ENCODE measurements around the gene GPX4.

The GPX4 gene

DNA sequence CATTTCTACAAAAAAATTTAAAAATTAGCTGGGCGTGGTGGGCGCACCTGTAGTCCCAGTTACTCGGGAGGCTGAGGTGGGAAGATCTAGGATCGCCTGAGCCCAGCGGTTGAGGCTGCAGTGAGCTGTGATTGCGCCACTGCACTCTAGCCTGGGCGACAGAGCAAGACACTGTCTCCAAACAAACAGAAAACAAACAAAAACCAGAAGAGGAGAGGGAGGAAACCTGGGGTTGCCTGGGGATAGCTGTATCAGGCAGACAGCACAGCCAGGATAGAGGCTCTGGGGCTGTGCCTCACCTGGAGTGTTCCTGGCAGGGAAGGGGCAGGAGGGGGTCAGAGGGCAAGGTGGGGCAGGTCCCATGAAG, 6.0 kb upstream of the GPX4 start:
- ATAC-seq (ENCODE audit: insufficient read depth, low read depth) (no peak), DNase-seq (no peak)
- peaks cover 27% of the 10 kb centered on the region for H3K79me2 ChIP-seq (ENCODE audit: insufficient read depth, low read length)
- H3K9ac ChIP-seq (ENCODE audit: low read depth, low read length), result no peak overlapping the region
- TF ChIP-seq EZH2 (IDR thresholded peaks at IDR 0.05; ENCODE audit: borderline replicate concordance, low read depth, low read length, severe bottlenecking), result no peak
- TF ChIP-seq, protein P1, sequence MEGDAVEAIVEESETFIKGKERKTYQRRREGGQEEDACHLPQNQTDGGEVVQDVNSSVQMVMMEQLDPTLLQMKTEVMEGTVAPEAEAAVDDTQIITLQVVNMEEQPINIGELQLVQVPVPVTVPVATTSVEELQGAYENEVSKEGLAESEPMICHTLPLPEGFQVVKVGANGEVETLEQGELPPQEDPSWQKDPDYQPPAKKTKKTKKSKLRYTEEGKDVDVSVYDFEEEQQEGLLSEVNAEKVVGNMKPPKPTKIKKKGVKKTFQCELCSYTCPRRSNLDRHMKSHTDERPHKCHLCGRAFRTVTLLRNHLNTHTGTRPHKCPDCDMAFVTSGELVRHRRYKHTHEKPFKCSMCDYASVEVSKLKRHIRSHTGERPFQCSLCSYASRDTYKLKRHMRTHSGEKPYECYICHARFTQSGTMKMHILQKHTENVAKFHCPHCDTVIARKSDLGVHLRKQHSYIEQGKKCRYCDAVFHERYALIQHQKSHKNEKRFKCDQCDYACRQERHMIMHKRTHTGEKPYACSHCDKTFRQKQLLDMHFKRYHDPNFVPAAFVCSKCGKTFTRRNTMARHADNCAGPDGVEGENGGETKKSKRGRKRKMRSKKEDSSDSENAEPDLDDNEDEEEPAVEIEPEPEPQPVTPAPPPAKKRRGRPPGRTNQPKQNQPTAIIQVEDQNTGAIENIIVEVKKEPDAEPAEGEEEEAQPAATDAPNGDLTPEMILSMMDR (IDR thresholded peaks at IDR 0.05; ENCODE audit: borderline replicate concordance, extremely low read depth, low read length, poor library complexity, severe bottlenecking), result no peak
- no peak overlapping the region for H3K4me2 ChIP-seq (ENCODE audit: insufficient read depth, low read length)
- peaks cover 42% of the 10 kb centered on the region for H3K4me1 ChIP-seq (ENCODE audit: insufficient read depth, low read length)
- no peak overlapping the region for H3K27ac ChIP-seq (ENCODE audit: low read length)
- peaks cover 12% of the 10 kb centered on the region for H3K36me3 ChIP-seq (ENCODE audit: insufficient read depth, low read length)
- H3K27me3 ChIP-seq (ENCODE audit: insufficient read depth, low read length, poor library complexity), result no peaks in the 10 kb centered on the region
- no peak overlapping the region for H3K4me3 ChIP-seq (ENCODE audit: low read depth in 1 of 2, low read length in 2 of 2)
- H3K9me3 ChIP-seq (ENCODE audit: insufficient read depth, low read length, severe bottlenecking), result no peaks in the 10 kb centered on the region
- H4K20me1 ChIP-seq (ENCODE audit: insufficient read depth, low read length), result peaks cover 20% of the 10 kb centered on the region
- no peak overlapping the region for H2AFZ ChIP-seq (ENCODE audit: low read depth, low read length)

DNA sequence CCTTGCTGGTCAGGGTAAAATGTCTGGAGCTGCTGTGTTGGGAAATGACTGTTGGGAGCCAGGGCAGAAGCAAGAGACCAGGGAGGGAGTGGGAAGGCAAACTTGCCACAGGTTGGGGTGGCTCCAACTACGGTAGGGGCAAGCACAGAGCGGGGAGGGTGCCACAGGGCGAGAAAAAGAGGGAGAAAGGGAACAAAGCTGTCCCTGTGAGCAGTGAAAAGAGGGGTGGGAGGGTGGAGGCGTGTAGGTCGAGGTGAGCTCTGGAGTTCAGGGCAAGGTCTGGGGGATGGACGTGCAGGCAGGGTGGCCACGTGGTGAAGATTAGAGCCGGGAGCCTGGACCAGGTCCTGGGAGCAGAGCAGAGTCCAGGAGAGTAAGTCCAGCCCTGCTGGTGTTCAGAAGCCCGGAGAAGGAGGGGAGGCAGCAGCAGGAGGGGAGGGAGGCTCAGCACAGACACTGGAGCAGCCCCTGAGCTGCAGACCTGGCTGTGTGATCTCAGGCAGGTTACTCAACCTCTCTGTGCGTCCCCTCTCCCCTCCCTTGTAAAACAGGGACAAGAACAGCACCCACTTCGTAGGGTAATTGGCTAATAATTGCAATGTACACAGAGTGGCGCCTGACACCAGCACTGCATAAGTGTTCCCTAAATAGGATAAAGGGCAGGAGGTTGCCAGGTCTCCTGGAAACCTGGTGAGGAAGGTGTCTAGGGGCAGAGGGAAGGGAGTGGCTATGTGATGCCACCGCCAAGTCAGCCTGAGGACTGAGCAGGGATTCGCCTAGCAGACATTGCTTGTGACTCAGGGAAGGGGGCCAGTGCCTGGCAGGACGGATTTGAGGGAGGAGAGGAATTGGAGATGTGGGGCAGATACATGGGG, 5.4 kb upstream of the GPX4 start:
- Histone ChIP-seq H4K20me1 (ENCODE audit: insufficient read depth, low read length) (peaks cover 15% of the 10 kb centered on the region), H3K9ac (ENCODE audit: low read depth, low read length) (no peak overlapping the region), H3K4me2 (ENCODE audit: insufficient read depth, low read length) (no peak overlapping the region), H3K9me3 (ENCODE audit: insufficient read depth, low read length, severe bottlenecking) (no peaks in the 10 kb centered on the region), H2AFZ (ENCODE audit: low read depth, low read length) (no peak overlapping the region), H3K27me3 (ENCODE audit: insufficient read depth, low read length, poor library complexity) (no peaks in the 10 kb centered on the region), H3K36me3 (ENCODE audit: insufficient read depth, low read length) (peaks cover 6% of the 10 kb centered on the region), H3K27ac (ENCODE audit: low read length) (no peak overlapping the region), H3K79me2 (ENCODE audit: insufficient read depth, low read length) (peaks cover 21% of the 10 kb centered on the region), H3K4me3 (ENCODE audit: low read depth in 1 of 2, low read length in 2 of 2) (no peak overlapping the region), H3K4me1 (ENCODE audit: insufficient read depth, low read length) (peaks cover 43% of the 10 kb centered on the region)
- ATAC-seq (ENCODE audit: insufficient read depth, low read depth) (no peak), DNase-seq (no peak)
- TF ChIP-seq EZH2 (IDR thresholded peaks at IDR 0.05; ENCODE audit: borderline replicate concordance, low read depth, low read length, severe bottlenecking), result no peak
- TF ChIP-seq, protein P1 (IDR thresholded peaks at IDR 0.05; ENCODE audit: borderline replicate concordance, extremely low read depth, low read length, poor library complexity, severe bottlenecking), result no peak

DNA sequence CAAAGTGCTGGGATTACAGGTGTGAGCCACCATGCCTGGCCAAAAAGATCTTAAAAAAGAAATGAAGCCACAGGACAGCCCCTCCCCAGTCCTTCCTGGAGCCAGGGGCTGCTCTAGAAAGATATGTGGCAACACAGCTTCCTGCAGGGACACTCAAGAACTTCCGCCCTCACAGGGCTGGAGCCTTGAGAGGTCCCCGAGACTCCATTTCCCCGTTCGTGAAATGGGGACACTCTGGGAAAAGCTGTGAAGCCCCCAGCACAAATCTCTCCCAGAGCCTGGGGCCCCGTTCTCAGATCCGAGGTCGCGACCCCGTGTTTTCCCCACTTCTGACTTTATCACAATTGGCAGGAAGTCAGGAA, 2.5 kb upstream of the GPX4 start:
- H3K79me2 ChIP-seq (ENCODE audit: insufficient read depth, low read length), result peaks cover 25% of the 10 kb centered on the region
- H3K27me3 ChIP-seq (ENCODE audit: insufficient read depth, low read length, poor library complexity), result no peaks in the 10 kb centered on the region
- H3K27ac ChIP-seq (ENCODE audit: low read length), result no peak overlapping the region
- H3K36me3 ChIP-seq (ENCODE audit: insufficient read depth, low read length), result peaks cover 15% of the 10 kb centered on the region
- no peaks in the 10 kb centered on the region for H3K9me3 ChIP-seq (ENCODE audit: insufficient read depth, low read length, severe bottlenecking)
- DNase-seq (no peak), ATAC-seq (ENCODE audit: insufficient read depth, low read depth) (no peak)
- H4K20me1 ChIP-seq (ENCODE audit: insufficient read depth, low read length), result peaks cover 16% of the 10 kb centered on the region
- H3K9ac ChIP-seq (ENCODE audit: low read depth, low read length), result peak overlapping the region; percentile 3; the same call in 1 of the 2 replicates
- no peak overlapping the region for H3K4me3 ChIP-seq (ENCODE audit: low read depth in 1 of 2, low read length in 2 of 2)
- H3K4me1 ChIP-seq (ENCODE audit: insufficient read depth, low read length), result peaks cover 39% of the 10 kb centered on the region
- TF ChIP-seq, protein P1 (IDR thresholded peaks at IDR 0.05; ENCODE audit: borderline replicate concordance, extremely low read depth, low read length, poor library complexity, severe bottlenecking), result no peak
- TF ChIP-seq EZH2 (IDR thresholded peaks at IDR 0.05; ENCODE audit: borderline replicate concordance, low read depth, low read length, severe bottlenecking), result no peak
- no peak overlapping the region for H3K4me2 ChIP-seq (ENCODE audit: insufficient read depth, low read length)
- H2AFZ ChIP-seq (ENCODE audit: low read depth, low read length), result no peak overlapping the region
